Measurements from ENCODE around the gene AFP. TPM values are rescaled to one million over a fixed set of nuclear protein-coding genes. Genes with fewer than 3 reads are reported as not detected.

Gene AFP
- total and polyA plus RNA-seq, 2 of the 13 experiments (the other 11 are each of a cell fraction or from before 2014, with no cell fraction given) = 9,434 to 13,105 TPM

DNA sequence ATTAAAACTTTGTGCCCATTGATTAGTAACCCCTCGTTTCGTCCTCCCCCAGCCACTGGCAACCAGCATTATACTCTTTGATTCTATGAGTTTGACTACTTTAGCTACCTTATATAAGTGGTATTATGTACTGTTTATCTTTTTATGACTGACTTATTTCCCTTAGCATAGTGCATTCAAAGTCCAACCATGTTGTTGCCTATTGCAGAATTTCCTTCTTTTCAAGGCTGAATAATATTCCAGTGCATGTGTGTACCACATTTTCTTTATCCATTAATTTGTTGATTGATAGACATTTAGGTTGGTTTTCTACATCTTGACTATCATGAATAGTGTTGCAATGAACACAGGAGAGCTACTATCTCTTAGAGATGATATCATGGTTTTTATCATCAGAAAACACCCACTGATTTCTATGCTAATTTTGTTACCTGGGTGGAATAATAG is 28.8 kb upstream of the AFP start (continued):
- TF ChIP-seq, protein P1, sequence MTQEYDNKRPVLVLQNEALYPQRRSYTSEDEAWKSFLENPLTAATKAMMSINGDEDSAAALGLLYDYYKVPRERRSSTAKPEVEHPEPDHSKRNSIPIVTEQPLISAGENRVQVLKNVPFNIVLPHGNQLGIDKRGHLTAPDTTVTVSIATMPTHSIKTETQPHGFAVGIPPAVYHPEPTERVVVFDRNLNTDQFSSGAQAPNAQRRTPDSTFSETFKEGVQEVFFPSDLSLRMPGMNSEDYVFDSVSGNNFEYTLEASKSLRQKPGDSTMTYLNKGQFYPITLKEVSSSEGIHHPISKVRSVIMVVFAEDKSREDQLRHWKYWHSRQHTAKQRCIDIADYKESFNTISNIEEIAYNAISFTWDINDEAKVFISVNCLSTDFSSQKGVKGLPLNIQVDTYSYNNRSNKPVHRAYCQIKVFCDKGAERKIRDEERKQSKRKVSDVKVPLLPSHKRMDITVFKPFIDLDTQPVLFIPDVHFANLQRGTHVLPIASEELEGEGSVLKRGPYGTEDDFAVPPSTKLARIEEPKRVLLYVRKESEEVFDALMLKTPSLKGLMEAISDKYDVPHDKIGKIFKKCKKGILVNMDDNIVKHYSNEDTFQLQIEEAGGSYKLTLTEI (CRISPR knock-in tag; conservative IDR thresholded peaks at IDR 0.05) = no peak
- TF ChIP-seq GFI1 (CRISPR knock-in tag; IDR thresholded peaks at IDR 0.05; ENCODE audit: borderline replicate concordance) (no peak), ZNF331 (CRISPR knock-in tag; IDR thresholded peaks at IDR 0.05) (no peak), STAG1 (CRISPR knock-in tag; IDR thresholded peaks at IDR 0.05) (0 out of 2 replicates have a peak, but pooled peaks have one; percentile 14), RBFOX2 (IDR thresholded peaks at IDR 0.05; ENCODE audit: low read depth, low read length) (peak; percentile 0), ZNF777 (CRISPR knock-in tag; IDR thresholded peaks at IDR 0.05) (peak; percentile 52; the same call in 1 of the 2 replicates), ZNF326 (CRISPR knock-in tag; IDR thresholded peaks at IDR 0.05; ENCODE audit: borderline replicate concordance) (no peak), ZBTB1 (CRISPR knock-in tag; IDR thresholded peaks at IDR 0.05; ENCODE audit: borderline replicate concordance) (no peak), MTF2 (CRISPR knock-in tag; IDR thresholded peaks at IDR 0.05; ENCODE audit: borderline replicate concordance) (no peak), PRPF4 (IDR thresholded peaks at IDR 0.05; ENCODE audit: low read depth, low read length, poor library complexity, severe bottlenecking) (no peak), ARNT (IDR thresholded peaks at IDR 0.05) (no peak), MXD4 (CRISPR knock-in tag; IDR thresholded peaks at IDR 0.05) (no peak), REPIN1 (CRISPR knock-in tag; IDR thresholded peaks at IDR 0.05; ENCODE audit: borderline replicate concordance, low read depth) (peak; percentile 72; the same call in 1 of the 2 replicates), ZNF382 (CRISPR knock-in tag; IDR thresholded peaks at IDR 0.05; ENCODE audit: borderline replicate concordance) (no peak), HOXA7 (CRISPR knock-in tag; IDR thresholded peaks at IDR 0.05) (0 out of 2 replicates have a peak, but pooled peaks have one; percentile 48), BRCA1 (CRISPR knock-in tag; IDR thresholded peaks at IDR 0.05) (peak; percentile 82; the same call in 1 of the 2 replicates), ZNF564 (CRISPR knock-in tag; IDR thresholded peaks at IDR 0.05) (peak; percentile 26; the same call in 1 of the 2 replicates), SRSF1 (optimal IDR thresholded peaks at IDR 0.05; ENCODE audit: low read depth, low read length) (no peak), ZNF292 (CRISPR knock-in tag; IDR thresholded peaks at IDR 0.05; ENCODE audit: borderline replicate concordance, low read depth) (no peak)
- TF ChIP-seq, protein P2, sequence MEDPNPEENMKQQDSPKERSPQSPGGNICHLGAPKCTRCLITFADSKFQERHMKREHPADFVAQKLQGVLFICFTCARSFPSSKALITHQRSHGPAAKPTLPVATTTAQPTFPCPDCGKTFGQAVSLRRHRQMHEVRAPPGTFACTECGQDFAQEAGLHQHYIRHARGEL (CRISPR knock-in tag; IDR thresholded peaks at IDR 0.05) = no peak
- TF ChIP-seq, protein P3, sequence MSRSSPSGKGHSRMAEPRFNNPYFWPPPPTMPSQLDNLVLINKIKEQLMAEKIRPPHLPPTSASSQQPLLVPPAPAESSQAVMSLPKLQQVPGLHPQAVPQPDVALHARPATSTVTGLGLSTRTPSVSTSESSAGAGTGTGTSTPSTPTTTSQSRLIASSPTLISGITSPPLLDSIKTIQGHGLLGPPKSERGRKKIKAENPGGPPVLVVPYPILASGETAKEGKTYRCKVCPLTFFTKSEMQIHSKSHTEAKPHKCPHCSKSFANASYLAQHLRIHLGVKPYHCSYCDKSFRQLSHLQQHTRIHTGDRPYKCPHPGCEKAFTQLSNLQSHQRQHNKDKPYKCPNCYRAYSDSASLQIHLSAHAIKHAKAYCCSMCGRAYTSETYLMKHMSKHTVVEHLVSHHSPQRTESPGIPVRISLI (CRISPR knock-in tag; IDR thresholded peaks at IDR 0.05; ENCODE audit: borderline replicate concordance) = no peak
- TF ChIP-seq, protein P4, sequence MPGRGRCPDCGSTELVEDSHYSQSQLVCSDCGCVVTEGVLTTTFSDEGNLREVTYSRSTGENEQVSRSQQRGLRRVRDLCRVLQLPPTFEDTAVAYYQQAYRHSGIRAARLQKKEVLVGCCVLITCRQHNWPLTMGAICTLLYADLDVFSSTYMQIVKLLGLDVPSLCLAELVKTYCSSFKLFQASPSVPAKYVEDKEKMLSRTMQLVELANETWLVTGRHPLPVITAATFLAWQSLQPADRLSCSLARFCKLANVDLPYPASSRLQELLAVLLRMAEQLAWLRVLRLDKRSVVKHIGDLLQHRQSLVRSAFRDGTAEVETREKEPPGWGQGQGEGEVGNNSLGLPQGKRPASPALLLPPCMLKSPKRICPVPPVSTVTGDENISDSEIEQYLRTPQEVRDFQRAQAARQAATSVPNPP (CRISPR knock-in tag; IDR thresholded peaks at IDR 0.05) = no peak
- TF ChIP-seq, protein P5, sequence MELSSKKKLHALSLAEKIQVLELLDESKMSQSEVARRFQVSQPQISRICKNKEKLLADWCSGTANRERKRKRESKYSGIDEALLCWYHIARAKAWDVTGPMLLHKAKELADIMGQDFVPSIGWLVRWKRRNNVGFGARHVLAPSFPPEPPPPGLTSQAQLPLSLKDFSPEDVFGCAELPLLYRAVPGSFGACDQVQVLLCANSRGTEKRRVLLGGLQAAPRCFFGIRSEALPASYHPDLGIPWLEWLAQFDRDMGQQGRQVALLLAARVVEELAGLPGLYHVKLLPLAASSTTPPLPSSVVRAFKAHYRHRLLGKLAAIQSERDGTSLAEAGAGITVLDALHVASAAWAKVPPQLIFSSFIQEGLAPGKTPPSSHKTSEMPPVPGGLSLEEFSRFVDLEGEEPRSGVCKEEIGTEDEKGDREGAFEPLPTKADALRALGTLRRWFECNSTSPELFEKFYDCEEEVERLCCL (CRISPR knock-in tag; IDR thresholded peaks at IDR 0.05; ENCODE audit: borderline replicate concordance) = no peak
